Medulla oblongata (tissue), 1 donor: Measurements from ENCODE around the gene ITPRIP.

ENCODE experiments used
- DNase-seq: peaks from one replicate; pipeline ENCODE4 v3.0.0-alpha.2; 2015; ENCODE audit errors: extremely low spot score

Gene ITPRIP

DNA sequence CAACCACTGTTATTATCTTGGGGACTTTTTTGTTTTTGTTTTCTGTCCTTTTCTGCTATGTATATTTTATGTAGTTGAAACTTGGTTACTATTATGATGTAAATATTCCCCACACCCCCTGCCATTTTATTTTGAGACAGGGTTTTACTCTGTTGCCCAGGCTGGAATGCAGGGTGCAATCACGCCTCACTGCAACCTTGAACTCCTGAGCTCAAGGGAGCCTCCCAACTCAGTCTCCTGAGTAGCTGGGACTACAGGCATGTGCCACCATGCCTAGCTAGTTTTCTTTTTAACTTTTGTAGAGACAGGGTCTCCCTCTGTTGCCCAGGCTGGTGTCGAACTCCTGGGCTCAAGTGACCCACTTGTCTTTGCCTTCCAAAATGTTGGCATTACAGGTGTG, 51.3 kb downstream of the ITPRIP start:
- DNase-seq, result no peak

DNA sequence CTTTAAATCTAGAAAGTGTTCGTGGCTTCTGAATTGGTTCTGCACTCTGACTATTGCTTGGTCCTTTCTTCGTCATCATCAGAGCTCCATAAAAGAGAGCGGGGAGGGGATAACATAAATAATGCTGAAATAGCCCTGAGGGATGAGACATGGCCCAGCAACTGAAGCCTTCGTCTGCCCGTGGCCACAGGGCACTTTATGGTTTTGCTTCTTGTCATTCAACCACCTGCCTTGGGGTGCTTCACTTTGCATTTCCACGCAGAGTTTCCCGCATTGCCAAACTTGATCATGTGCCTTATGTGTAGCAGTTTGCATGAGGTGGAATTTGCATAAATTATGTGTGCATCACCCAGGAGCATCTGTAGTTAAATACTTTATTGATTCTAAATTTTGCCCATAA, 53.4 kb downstream of the ITPRIP start:
- no peak for DNase-seq

DNA sequence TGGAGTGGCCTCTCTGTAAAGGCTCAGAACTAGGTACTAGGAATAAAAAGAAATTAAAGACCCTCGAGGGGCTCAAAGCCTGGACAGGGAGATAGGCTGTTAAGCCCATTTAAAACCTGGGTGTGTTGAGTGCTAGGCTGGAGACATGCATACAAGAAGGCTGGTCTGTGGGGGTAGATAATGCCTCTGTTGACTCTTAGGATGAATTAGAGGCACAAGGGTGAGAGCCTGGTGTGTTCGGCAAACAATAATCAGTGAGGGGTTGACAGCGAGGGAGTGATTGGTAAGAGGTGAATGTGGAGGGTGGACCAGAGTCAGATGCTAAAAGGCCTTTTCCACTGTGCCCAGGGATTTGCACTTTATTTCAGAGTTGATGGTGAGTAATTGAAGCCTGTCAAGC, 56.6 kb downstream of the ITPRIP start:
- no peak for DNase-seq

DNA sequence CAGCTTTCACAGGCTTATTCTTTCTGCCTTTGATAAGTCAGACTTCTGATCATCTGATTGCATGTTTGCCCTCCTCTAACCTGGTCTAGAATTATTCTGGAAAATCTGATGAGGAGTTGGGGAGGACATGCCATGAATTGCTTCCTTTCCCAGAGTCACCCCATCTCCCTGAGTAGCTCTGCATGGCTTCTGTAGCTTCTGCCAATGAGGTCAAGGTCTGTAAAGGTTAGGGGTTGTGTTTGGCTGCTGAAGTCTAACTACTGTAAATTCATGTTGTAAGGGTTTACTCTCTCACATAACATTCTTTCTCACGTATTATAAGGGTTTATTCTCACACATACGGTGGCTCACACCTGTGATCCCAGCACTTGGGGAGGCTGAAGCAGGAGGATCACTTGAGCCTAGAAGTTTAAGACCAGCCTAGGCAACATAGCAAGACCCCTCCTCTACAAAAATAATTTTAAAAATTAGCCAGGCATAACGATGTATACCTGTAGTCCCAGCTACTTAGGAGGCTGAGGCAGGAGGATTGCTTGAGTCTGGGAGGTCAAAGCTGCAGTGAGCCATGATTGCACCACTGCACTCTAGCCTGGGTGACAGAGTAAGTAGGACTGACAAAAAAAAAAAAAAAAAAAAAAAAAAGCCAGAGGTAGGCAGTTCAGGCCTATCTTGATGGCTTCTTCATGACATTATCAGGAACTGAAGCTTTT, 58.6 kb downstream of the ITPRIP start:
- DNase-seq, result no peak

DNA sequence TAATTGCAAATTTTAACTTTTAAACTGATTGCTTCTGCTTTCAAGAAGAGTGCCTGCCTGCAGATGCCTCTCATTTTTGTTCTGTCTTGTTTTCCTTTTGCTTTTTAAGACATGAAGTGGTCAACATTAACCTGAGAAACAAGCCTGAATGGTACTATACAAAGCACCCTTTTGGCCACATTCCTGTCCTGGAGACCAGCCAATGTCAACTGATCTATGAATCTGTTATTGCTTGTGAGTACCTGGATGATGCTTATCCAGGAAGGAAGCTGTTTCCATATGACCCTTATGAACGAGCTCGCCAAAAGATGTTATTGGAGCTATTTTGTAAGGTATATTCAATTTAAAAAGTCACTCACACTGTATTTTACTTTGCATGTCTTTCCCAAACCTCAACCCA, 60.5 kb downstream of the ITPRIP start:
- no peak for DNase-seq

DNA sequence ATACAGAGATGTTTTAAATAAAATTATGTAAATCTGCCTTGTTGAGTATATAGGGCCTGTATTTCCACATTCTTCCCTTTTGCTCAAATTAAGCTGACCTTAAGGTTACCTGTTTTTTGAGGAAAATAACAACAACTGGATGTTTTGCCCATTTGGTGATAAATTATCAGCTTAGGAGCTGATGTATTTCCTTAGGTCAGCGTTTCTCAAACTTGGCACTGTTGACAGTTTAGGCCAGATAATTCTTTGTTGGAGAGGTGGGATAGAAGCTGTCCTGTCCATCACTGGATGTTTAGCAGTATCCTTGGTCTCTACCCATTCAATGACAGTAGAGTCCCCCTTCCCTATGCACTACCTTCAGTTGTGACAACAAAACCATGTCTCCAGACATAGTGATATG, 62.1 kb downstream of the ITPRIP start:
- DNase-seq, result no peak

DNA sequence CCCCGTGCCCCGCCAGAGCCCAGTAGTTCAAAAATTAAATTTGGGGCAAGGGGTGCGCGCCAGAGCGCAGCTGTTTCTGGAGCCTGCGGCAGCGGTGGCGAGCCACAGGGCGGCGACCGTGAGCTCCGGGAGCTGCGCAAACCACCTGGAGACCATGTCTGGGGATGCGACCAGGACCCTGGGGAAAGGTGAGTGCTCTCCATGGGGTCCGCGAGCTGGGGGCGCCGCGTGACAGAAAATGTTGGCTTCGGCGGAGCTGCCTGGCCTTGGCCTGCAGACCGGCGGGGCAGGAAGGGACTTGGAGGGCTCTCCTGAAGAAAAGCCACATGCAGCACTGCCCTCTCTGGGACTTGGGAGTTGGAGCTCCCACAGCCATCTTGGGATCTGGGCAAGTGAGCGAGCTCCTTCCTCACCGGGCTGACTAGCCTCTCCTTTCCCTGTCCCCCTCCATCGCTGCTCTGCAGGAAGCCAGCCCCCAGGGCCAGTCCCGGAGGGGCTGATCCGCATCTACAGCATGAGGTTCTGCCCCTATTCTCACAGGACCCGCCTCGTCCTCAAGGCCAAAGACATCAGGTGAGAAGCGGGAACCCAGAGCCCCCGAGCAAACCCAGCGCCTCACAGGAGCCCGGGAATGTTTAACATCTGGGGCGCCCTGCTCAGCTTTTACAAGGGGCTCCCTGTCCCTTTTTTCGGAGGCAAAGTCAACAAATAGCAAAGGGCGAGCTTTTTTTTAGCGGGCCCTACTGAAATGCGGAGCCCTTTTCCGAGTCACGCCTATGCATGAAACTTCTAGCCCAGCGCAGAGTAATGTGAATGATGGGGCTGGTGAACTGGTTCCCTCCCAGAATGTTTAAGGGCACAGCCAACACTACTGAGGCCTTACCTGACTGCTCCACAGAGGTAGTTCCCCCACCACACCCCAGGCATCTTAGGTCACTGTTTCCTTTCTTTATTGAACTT, 63.2 kb downstream of the ITPRIP start:
- DNase-seq, result no peak

DNA sequence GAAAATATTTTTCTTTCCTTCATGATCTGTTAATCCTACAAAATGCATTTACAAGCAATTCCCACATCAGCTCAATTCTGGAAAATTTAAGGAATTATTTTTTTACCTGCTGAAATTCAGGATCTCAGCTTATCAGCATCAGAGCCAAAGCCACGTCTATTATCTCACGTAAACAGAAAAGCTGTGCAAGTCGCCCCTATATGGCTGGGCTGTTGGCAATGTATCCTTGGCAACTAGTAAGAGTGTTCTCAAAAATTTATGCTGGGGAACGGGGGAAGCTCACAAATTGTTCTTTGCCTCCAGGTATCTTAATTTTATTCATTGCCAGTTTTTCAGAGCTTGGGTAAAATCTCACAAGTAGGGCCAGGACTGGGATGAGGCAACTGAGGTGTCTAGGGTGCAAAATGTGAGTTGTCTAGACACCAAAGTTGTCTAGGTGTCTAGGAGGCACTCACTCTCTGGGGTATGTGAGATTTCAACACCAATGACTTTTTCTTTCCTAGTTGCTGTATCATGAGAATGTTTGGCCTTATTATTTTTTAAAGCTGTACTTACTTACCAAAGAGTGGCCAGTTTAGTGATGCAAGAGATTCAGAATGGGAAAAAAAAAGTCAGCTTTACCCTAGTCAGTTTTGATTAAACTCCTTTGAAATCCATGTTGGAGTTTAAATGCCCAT, 64.2 kb downstream of the ITPRIP start:
- no peak for DNase-seq

DNA sequence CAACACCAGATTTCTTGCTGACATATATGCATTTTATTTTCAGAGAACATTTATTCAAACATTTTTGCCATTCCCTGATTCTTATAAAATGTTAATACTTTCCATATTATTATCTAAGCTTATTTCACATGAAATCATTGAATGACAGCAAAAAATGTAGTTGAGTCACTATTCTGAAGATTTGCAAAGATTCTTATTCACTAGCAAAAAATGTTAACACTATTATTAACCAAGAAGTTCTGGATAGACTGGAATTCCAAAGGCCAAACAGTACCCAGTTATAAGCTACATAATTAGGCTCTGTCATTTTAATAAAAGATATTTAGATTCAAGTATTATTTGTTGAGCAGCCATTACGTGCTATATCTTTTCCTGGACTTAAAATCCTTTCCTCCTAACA, 65.0 kb downstream of the ITPRIP start:
- no peak for DNase-seq

DNA sequence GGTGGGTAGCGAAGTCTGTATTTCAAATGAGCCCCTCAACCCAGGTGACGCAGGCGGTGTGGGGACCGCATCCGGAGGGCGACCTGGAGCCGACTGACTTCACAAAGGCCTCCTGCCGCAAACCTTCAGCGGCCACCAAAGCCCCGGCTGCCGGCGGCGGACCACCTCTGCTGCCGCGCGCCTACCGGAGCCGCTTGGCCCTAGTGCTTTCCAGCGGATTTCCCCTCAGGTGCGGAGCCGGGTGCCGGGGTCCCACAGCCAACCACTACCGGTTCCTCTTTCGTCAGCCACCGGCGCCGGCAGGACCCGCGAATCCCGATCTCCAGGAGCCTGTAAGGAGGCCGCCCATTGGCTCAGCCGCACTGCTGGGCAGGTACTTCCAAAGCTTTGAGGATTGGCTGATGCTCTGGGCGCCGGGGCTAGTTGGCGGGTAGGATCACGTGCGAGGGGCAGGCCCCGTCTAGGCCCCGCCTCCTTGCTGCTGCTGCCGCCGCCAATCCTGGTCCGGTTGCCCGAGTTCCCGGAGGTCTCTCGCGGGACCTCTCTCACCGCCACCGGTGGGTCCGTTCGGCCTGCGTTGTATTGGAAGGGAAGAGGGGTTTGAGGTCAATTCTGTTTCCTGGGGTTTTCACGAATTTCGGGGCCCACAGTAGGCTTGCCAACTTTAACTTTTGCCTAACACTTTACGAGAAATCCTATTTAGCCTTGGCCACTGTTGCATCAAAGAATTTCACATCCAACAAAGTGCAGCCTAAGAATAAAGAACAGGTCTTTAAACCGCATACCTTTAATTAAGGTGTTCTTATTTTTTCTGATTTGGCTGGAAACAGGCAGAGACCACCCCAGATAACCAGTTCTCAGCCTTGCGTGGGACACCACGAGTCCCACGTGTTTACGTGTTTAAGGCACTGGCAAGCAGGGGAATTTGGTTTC, 69.3 kb downstream of the ITPRIP start, which contains the start of gene GSTO2:
GSTO2 (plus strand) TSS at position 472 of the 933 bp plus-strand sequence. CDS start 5,732 bp downstream, outside the sequence.
- peak; percentile 99 for DNase-seq

DNA sequence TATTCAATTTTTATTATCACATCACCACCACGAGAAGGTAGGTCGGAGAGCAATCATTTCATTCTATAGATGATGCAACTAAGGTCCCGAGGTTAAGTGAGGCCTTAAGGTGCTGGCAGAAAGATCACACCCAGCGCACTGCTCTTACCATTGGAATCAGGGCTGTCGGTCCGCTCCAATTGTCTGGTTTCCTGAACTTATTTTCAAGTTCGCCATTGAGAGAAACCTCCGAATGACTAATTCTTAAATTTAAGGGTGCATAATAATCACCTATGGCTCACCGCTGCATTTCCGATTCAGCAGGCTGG, 69.9 kb downstream of the ITPRIP start:
- DNase-seq, result no peak

DNA sequence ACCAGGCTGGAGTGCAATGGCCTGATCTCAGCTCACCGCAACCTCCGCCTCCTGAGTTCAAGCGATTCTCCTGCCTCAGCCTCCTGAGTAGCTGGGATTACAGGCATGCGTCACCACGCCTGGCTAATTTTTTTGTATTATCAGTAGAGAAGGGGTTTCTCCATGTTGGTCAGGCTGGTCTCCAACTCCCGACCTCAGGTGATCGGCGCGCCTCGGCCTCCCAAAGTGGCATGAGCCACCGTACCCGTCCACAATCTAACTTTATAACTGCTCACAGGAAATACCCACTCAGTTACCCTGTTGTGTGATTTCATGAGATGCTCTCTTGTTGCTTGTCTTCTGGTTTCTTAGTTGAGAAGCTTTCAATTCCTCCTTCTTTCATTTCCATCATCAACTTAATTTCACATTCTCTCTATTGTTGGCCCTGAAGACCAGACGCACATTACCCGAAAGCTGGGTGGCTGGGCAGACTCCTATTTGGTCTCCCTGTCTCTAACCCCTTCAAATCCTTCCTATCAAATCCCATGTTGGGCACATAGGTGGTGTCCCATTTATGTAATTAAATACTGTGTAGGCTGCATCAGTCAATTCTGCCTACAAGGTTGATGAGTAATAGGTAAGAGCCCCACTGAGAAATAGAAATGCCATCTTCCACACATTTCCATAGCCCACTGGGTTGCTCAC, 70.4 kb downstream of the ITPRIP start:
- no peak for DNase-seq

DNA sequence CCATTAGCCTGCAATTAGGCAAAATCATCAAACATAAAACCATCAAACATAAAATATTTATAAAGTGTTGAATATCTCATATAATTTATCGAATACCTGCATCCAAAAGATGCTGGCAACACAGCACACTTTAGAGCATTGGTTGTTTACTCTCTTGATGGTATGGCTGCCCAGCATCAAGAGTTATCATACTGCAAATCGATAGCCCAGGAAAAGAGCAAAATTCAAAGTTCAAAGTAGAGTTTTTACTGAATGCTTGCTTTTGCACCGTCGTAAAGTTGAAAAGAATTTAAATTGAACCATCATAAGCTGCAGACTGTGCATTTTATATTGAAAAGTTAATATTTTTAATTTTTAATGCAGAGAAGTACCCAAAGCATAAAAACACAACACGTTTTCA, 73.5 kb downstream of the ITPRIP start:
- no peak for DNase-seq

DNA sequence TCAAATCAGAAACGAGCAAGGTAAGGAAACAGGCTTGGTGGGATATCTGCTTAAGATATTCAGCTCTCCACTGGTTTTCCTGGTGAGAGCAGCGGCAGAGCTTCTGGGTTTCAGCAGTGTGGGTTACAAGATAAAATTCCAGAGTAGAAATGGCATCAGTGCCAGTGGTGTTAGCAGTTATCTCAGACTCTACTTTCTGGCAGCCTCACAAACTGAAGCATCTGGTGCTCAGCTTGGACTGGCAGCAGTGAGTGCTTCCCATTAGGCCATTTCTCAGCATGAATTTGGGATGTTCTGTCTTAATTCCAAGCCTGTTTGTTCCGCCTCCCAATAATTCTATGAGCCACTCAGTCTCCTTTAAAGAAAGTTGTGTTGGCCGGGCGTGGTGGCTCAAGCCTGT, 76.2 kb downstream of the ITPRIP start:
- no peak for DNase-seq

DNA sequence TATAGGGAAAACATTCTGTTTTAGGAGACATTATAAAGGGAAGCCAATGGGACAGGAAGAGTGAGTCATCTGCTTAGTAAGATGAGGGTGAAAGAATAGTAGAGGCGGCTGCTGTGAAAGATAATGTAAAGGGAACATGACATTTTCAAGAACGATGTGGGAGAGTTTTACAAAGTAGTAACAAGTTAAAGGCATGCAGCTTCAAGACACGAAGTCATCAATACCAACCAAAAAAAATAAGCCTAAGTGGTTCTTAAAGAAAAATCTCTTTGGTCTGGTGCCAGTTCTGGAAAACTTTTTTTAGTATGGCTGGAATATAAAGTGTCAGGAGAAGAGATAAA, 77.5 kb downstream of the ITPRIP start:
- DNase-seq, result no peak

DNA sequence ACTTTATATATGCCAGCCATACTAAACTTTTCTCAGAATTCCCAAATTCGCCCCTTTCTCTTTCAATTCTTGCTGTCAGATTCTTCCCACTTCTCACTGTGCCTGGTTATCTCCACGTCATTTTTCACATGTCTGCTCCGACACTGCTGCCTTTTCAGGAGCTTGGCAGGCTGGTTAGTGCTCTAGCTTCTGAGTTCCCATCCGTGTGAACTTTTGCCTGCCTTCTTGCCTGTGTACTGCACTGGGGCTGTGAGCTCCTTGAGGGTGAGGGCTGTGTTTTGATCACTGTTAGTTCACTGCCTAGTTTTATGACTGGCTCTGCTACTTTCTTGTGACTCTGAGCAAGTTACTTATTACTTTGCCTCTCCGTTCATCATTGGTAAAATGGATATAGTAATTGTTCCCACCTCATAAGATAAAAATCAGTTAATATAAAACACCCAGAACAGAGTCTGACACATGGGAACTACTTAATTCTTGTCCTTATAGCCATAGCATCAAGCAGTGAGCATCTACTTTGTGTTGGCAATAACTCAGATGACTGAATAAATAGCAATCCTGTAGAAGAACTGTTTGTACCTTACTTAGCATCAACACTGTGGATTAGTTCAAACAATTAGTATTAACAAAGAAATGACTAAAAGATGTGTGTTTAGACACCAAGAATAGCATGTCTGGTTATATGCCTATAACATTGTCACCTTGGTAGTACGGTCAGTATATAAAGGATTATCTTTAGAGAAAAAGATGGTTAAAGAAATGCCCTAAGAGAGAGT, 78.1 kb downstream of the ITPRIP start:
- DNase-seq, result no peak
